HS-27A (cell line): ENCODE measurements around the gene PHACTR1.

Source experiments
- DNase-seq: peaks from one replicate; pipeline ENCODE4 v3.0.0-alpha.2; 2012; ENCODE audit warnings: low read depth, missing footprints

PHACTR1 gene

GRCh38 chr6:12952318-12952717 is 235.8 kb downstream of the PHACTR1 start:
- no peak for DNase-seq

GRCh38 chr6:12955956-12956355 is 239.4 kb downstream of the PHACTR1 start:
- DNase-seq = no peak

GRCh38 chr6:12956991-12957320 is 240.4 kb downstream of the PHACTR1 start:
- DNase-seq = no peak

DNA sequence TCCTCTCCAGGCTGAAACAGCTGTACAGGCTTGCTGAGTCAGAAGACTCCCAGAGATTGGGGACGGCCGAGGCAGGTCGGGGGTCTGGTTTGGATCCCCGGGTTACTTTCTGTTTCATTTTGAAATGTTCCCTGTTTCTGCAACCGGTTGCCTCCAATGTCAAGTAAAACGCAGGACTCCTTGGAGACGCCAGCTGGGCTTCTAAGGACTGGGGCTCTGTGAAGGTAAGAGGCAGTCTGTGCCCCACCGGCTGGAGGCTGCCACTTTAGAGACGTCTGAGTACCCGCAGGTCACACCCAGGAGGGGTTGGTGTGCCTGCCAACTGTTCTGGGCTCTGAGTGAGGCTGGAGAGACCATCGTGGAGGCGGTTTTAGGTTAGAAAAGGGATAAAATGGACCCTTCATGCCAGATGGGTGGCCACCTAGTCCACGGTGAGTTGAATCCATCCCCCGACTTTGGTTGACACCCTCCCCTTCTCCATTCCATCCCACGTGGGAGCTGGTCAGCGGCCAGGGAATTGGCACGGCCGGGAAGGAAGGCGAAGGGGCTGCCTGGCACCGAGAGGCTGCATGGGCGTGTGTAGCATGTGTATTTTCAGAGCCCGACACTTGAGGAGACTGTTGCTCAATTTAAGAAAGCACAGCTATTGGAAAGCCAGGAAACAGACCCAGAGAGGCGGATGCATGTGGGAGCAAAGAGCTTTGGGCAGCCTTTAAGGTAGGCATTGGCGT is 240.9 kb downstream of the PHACTR1 start:
- no peak for DNase-seq

- DNase-seq = no peak
Observed at GRCh38 chr6:12958052-12958706, 241.6 kb downstream of the PHACTR1 start.

DNA sequence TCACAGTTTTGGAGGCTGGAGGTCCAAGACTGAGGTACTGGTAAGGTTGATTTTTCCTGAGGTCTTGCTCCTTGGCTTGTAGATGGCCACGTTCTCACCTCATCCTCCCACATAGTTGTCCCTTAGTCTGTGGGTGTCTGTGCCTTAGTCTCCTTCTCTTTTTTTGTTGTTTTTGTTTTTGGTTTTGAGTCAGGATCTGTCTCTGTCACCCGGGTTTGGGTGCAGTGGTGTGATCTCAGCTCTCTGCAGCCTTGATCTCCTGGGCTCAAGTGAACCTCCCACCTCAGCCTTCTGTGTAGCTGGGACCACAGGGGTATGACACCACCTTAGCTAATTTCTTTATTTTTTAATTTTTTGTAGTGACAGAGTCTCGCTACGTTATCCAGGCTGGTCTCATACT is 245.2 kb downstream of the PHACTR1 start:
- DNase-seq = no peak

DNA sequence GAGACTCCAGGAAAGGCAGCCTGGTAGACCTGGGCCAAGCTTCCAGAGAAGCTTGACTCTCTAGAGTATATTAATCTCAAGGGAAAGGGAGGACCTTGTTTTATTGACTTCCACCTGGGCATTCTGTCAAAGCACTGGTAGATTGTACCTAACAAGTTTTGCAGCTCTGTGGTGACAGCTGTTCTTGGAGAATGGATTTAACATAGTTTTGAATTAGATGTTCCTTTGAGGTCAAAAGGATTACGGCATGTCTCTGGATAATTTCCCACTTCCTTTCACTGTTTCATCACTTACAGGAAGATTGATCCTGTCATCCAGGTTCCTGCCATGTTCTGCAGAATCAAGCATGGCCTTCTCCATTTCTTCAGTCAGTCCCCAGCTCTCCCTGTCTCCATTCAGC is 246.0 kb downstream of the PHACTR1 start:
- DNase-seq = no peak

DNA sequence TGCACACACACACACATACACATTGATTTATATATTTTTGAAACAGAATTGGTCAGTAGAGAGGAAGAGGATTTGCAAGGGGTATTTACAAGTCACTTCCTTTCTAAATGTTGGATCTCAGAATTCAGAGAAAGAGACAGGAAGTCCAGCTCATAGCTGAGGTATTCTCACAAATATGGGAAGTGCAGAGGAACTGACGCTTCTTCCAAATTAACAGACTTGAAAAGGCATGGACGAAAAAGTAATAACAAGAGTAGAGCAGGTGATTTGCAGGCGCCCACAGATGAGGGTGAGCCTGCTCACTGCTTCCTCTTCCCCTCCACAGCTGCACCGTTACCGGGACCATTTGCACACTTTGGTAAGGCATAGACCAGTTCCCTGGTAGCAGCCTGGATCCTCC is 246.4 kb downstream of the PHACTR1 start:
- no peak for DNase-seq

- DNase-seq = no peak
Observed at GRCh38 chr6:12963567-12963966, 247.0 kb downstream of the PHACTR1 start.

DNA sequence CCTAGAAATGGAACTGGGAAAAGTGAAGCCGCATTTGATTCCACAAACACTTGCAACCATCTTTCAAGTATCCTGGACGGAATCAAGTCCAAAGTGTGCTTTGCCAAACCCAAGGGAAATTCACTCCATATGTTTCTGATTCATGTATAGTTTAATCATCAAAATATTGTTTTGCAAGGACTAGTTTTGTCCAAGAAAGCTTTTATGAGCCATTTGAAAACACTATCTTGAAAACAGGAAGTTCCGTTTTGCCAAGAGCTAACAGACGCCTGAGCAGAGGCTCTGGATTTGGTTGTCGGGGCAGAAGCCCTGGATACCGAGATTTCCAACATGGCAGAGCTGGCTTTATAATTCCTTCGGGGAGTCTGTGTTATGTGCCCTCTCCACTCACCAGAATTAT is 251.1 kb downstream of the PHACTR1 start:
- DNase-seq = no peak

GRCh38 chr6:12968290-12968689 is 251.7 kb downstream of the PHACTR1 start:
- DNase-seq = no peak

DNA sequence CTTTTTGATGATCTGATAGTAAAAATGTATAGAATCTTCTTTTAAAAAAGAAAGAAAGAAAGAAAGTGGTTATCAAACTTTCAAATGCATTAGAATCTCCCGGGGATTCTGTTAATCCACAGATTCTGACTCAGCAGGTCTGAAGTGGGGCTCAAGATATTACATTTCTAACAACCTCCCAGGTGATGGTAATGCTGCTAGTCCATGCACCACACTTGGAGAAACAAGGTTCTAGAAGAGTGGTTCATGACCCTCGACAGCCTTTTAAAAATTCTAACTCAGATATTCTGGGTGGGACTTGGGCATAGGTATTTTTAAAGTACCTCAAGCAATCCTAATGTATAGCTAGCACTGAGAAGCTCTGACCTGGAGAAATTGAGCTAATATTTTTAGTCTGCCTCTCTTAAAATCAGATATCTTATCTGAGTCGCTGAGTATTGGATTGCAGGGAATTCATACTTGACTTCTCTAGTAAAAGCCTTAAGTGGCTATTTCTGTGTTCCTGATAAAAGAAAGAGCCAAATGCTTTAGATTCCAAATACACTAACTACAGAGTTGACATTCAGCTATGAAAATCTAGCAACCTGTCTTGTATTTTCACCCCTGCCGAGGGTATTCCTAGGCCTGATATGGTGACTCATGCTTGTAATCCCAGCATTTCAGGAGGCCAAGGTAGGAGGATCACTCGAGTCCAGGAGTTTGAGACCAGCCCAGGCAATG is 252.4 kb downstream of the PHACTR1 start:
- no peak for DNase-seq

DNA sequence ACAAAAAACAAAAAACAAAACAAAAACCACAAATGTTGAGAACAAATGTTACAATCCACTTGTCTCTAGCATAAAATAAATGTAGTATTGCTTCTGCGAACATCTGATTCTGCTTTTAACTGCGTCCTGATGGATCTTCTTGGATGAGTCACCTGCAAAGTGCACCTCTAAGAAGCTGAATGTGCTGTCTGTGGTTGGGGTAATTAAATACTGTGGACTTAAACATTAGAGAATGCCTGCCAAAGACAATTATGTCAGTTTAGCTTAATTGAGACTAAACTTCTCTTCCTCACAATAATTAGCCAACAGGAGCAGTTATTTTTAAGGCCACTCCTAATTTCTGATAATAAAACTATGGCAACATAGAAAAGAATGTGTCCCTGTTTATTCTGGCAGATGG is 253.4 kb downstream of the PHACTR1 start:
- DNase-seq = no peak

GRCh38 chr6:12973386-12973785 is 256.8 kb downstream of the PHACTR1 start:
- DNase-seq = no peak

DNA sequence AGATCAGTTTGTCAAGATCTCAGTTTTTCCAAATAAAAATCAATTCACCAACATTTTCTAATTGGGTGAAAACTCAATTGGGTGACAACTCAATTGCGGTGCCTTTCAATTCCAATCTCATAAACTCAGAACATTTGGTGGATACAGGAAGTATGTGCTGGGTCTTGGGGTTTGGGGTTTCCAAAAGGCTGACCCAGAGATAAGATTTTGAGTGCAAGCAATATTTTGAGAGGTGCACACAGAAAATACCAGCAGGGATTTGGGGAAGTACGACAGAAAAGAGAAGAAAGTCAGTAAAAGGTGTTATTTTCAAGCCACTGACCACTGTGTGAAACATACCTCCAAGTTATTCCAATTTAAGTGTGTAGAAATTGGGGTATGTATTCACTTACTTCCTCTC is 258.0 kb downstream of the PHACTR1 start:
- no peak for DNase-seq

- DNase-seq = no peak
Observed at GRCh38 chr6:12976366-12976765, 259.8 kb downstream of the PHACTR1 start.

- DNase-seq = no peak
Observed at GRCh38 chr6:12977206-12977605, 260.6 kb downstream of the PHACTR1 start.

DNA sequence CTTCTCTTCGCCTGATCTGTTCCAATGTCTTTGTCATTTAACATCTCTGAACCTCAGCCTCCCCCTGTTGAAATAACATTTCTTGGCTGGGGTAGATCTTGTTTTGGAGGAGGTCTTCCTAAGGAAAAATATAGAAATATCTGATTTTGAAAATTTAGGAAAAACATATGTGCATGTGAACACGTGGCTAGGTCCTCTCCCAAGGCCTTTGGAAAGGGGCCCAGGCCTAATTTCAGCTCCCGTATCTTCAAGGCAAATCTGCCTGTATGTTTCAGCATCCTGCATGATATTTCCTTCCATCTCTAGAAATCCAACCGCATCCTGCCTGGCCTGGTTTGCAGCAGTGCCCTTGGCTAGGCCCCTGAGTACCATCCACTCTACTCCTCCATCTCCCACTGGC is 261.2 kb downstream of the PHACTR1 start:
- no peak for DNase-seq

DNA sequence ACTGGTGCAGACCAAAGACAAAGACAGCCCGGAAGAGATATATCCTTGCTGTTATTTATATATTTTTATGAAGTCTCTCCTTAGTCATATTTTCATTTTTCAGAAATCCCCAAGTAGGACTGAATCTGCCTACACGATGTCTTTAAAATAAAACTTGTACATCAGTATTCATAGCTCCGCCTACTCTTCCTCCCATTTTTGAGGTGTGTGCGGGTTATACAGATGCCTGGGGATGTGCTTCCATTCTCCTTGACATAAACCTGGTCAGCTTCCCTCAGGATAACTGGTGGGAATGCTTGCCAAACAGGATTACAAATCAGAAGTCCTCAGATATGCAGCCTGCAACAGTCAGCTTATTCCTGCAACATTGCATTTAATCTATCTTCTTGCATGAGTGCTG is 264.2 kb downstream of the PHACTR1 start:
- no peak for DNase-seq

- no peak for DNase-seq
Observed at GRCh38 chr6:12984776-12985175, 268.2 kb downstream of the PHACTR1 start.

- no peak for DNase-seq
Observed at GRCh38 chr6:12987783-12988182, 271.2 kb downstream of the PHACTR1 start.

GRCh38 chr6:12990162-12990561 is 273.6 kb downstream of the PHACTR1 start:
- DNase-seq = no peak

- DNase-seq = no peak
Observed at GRCh38 chr6:12991435-12991834, 274.9 kb downstream of the PHACTR1 start.
